Esophagus muscularis mucosa (tissue), 3 donors: ENCODE results near the gene XAF1.

Source experiments
- CTCF ChIP-seq, 3 experiments: fragments of 200-600 bp in 2 of 3; fragments of 450-650 bp in 1 of 3; sonication (generic) in 2 of 3; IDR thresholded peaks; one replicate each; pipeline ENCODE4 v1.5.1; 2017 to 2019; ENCODE audit warnings: antibody characterized with exemption in 3 of 3, mild to moderate bottlenecking in 2 of 3, moderate library complexity in 1 of 3
- POLR2AphosphoS5 ChIP-seq, 2 donors: sonication (generic); formaldehyde crosslinking; IDR thresholded peaks; one replicate each; pipeline ENCODE4 v1.6.1; 2017; ENCODE audit warnings: antibody characterized with exemption in 2 of 2

- TF ChIP-seq CTCF (IDR thresholded peaks at IDR 0.05) = no peak
- no peak for TF ChIP-seq POLR2AphosphoS5 (IDR thresholded peaks at IDR 0.05)
These were observed 67.2 kb downstream of the XAF1 start for GRCh38 chr17:6823011-6823442.
